HepG2 (cell line): ENCODE results near the gene FAM174C. TPM values are rescaled to one million over a fixed set of nuclear protein-coding genes. Genes with fewer than 3 reads are reported as not detected.

ENCODE experiments used
- ATAC-seq: fragments of 200-7000 bp; cut with Tn5 transposase; 3 replicates; pipeline ENCODE4 v1.9.1; 2020; ENCODE audit warnings: mild to moderate bottlenecking, moderate library complexity
- BruUV-seq: library from RNA; stranded (reverse); fragments of 400-500 nt; replicated peaks from 2 replicates; lab custom pipeline; 2021; lab: Mats Ljungman, UMichigan
- CTCF ChIA-PET: fragments of 300-600 bp; formaldehyde crosslinking; extraction: SDS; loops from one replicate; lab custom pipeline; 2021; ENCODE audit warnings: low total read pairs, inconsistent platforms, low intra/inter-chr PET ratio; lab: Yijun Ruan, JAX
- POLR2A ChIA-PET: fragments of 350-600 bp; sonication (Branson Sonifier 250); formaldehyde crosslinking; loops from one replicate; lab custom pipeline; 2020; ENCODE audit warnings: antibody characterized with exemption, inconsistent platforms; lab: Yijun Ruan, JAX
- DNase-seq: peaks from one replicate; pipeline ENCODE4 v3.0.0-alpha.2; 2015; ENCODE audit warnings: low spot score
- FAIRE-seq: peaks from 3 replicates; lab custom pipeline; 2011; peaks lifted over from hg19 to GRCh38; lab: Jason Lieb, UNC
- H2AFZ ChIP-seq: one replicate; pipeline ENCODE4 v1.6.1; 2011; ENCODE audit warnings: low read length, inconsistent platforms
- H3K27ac ChIP-seq: fragments of 300-600 bp; 3 replicates; pipeline ENCODE4 v1.8.0; 2011; ENCODE audit warnings: mixed run types, mild to moderate bottlenecking, mixed read lengths, low read length, inconsistent platforms; ENCODE audit not compliant: insufficient read depth; ENCODE audit errors: extremely low read length
- H3K27me3 ChIP-seq, 2 experiments: fragments of 200-600 bp in 1 of 2; 2 replicates in 1 of 2; 3 replicates in 1 of 2; pipeline versions ENCODE4 v1.6.0 to v1.8.0; 2011; ENCODE audit warnings: low read length in 2 of 2, mild to moderate bottlenecking in 2 of 2, moderate library complexity in 2 of 2, inconsistent platforms in 1 of 2; ENCODE audit not compliant: insufficient read depth in 2 of 2, control insufficient read depth in 1 of 2
- H3K36me3 ChIP-seq, 2 experiments: fragments of 200-600 bp in 1 of 2; replicated peaks in 1 of 2; 2 replicates in 1 of 2; 3 replicates in 1 of 2; pipeline versions ENCODE4 v1.5.1 to v1.8.0; 2011; ENCODE audit warnings: low read length in 2 of 2, inconsistent platforms in 1 of 2; ENCODE audit not compliant: insufficient read depth in 2 of 2, control insufficient read depth in 1 of 2
- H3K4me1 ChIP-seq: 2 replicates; pipeline ENCODE4 v1.5.1; 2012; ENCODE audit warnings: low read length, inconsistent platforms; ENCODE audit not compliant: insufficient read depth
- H3K4me2 ChIP-seq: 2 replicates; pipeline ENCODE4 v1.6.0; 2011; ENCODE audit warnings: low read depth, low read length, inconsistent platforms
- H3K4me3 ChIP-seq, 3 experiments: fragments of 200-600 bp in 1 of 3; sonication (generic), shearing (Covaris generic) in 1 of 3; replicated peaks in 1 of 3; 2 replicates each; pipeline ENCODE4 v1.5.1; 2011 to 2016; ENCODE audit warnings: low read length in 3 of 3, inconsistent platforms in 2 of 3, low read depth in 2 of 3, mild to moderate bottlenecking in 2 of 3, control low read depth in 1 of 3, mixed read lengths in 1 of 3; ENCODE audit not compliant: insufficient read depth in 1 of 3
- H3K79me2 ChIP-seq: one replicate; pipeline ENCODE4 v1.6.1; 2011; ENCODE audit warnings: low read length, inconsistent platforms; ENCODE audit not compliant: insufficient read depth
- H3K9ac ChIP-seq: 2 replicates; pipeline ENCODE4 v1.6.0; 2011; ENCODE audit warnings: mild to moderate bottlenecking, low read depth, low read length, inconsistent platforms; ENCODE audit not compliant: insufficient read depth
- H3K9me3 ChIP-seq: 2 replicates; pipeline ENCODE4 v1.5.1; 2012; ENCODE audit warnings: mild to moderate bottlenecking, low read length
- H4K20me1 ChIP-seq: 2 replicates; pipeline ENCODE4 v1.6.0; 2011; ENCODE audit warnings: inconsistent platforms, mild to moderate bottlenecking, low read length, moderate library complexity; ENCODE audit not compliant: insufficient read depth
- GABPB1 ChIP-seq: IDR thresholded peaks from 2 replicates; pipeline ENCODE4 v1.6.1; 2016; ENCODE audit warnings: mild to moderate bottlenecking, missing genetic modification reagents, moderate library complexity, missing compliant biosample characterization
- JDP2 ChIP-seq: sonication (generic); formaldehyde crosslinking; IDR thresholded peaks from 2 replicates; pipeline ENCODE4 v1.8.1; 2022; ENCODE audit warnings: missing genetic modification reagents, borderline replicate concordance
- KAT7 ChIP-seq: IDR thresholded peaks from 2 replicates; pipeline ENCODE4 v1.6.1; 2018; ENCODE audit warnings: borderline replicate concordance, missing compliant biosample characterization
- KDM3A ChIP-seq: IDR thresholded peaks from 2 replicates; pipeline ENCODE4 v1.6.1; 2018; ENCODE audit warnings: low read depth, missing compliant biosample characterization
- MBD4 ChIP-seq: IDR thresholded peaks from 2 replicates; pipeline ENCODE4 v1.6.1; 2012; ENCODE audit warnings: low read length, inconsistent platforms, borderline replicate concordance
- MED1 ChIP-seq: sonication (generic); formaldehyde crosslinking; IDR thresholded peaks from 2 replicates; pipeline ENCODE4 v1.4.0; 2020; ENCODE audit warnings: missing genetic modification reagents
- NPAS2 ChIP-seq: sonication (generic); formaldehyde crosslinking; IDR thresholded peaks from 2 replicates; pipeline ENCODE4 v1.8.0; 2022; ENCODE audit warnings: mild to moderate bottlenecking, missing genetic modification reagents, borderline replicate concordance
- SMARCC2 ChIP-seq: fragments of 450-650 bp; IDR thresholded peaks from 2 replicates; pipeline ENCODE4 v1.6.1; 2017; ENCODE audit warnings: antibody characterized with exemption, mild to moderate bottlenecking
- TGIF2 ChIP-seq: IDR thresholded peaks from 2 replicates; pipeline ENCODE4 v1.6.1; 2016; ENCODE audit warnings: control low read depth, missing compliant biosample characterization
- WIZ ChIP-seq: sonication (generic); formaldehyde crosslinking; IDR thresholded peaks from 2 replicates; pipeline ENCODE4 v1.5.1; 2020; ENCODE audit warnings: mild to moderate bottlenecking, missing genetic modification reagents
- ZFX ChIP-seq: sonication (generic); formaldehyde crosslinking; IDR thresholded peaks from 2 replicates; pipeline ENCODE4 v1.4.0; 2020; ENCODE audit warnings: mild to moderate bottlenecking, low read depth, missing genetic modification reagents, moderate library complexity
- ZFY ChIP-seq: sonication (generic); formaldehyde crosslinking; IDR thresholded peaks from 2 replicates; pipeline ENCODE4 v1.4.0; 2020; ENCODE audit warnings: missing genetic modification reagents
- ZNF30 ChIP-seq: sonication (generic); formaldehyde crosslinking; IDR thresholded peaks from 2 replicates; pipeline ENCODE4 v1.5.0; 2020; ENCODE audit warnings: mild to moderate bottlenecking, missing genetic modification reagents
- ZNF547 ChIP-seq: sonication (generic); formaldehyde crosslinking; IDR thresholded peaks from 2 replicates; pipeline ENCODE4 v1.5.1; 2020; ENCODE audit warnings: mild to moderate bottlenecking, missing genetic modification reagents
- whole genome bisulfite sequencing: methylation state at CpG from one replicate; pipeline ENCODE4 v1.1.6; 2017; ENCODE audit warnings: low lambda C conversion rate; 5-methylcytosine and 5-hydroxymethylcytosine counted together
- in situ Hi-C: cut with HindIII; loops from 2 replicates; pipeline ENCODE4 v1.10.0; 2017; ENCODE audit warnings: low pct_unique_long_range_greater_than_20kb; ENCODE audit not compliant: extremely low pct_ligation_motif_present
- intact Hi-C: fragments of 100-400 bp; cut with micrococcal nuclease; formaldehyde crosslinking; loops from one replicate; pipeline ENCODE4 v1.10.0; 2022; ENCODE audit not compliant: unreplicated experiment
- polyA plus RNA-seq, 8 experiments: library from polyadenylated mRNA; depleted of rRNA in 3 of 8; stranded (reverse) in 7 of 8; unstranded in 1 of 8; fragments of >200 nt; fragmentation: Illumina TruSeq in 4 of 8; extraction: Trizol in 4 of 8; gene quantifications; 2 replicates each; pipeline versions ENCODE4 v1.2.1 to v1.2.3, GENCODE V29; 2011 to 2016; ENCODE audit warnings: low read depth in 4 of 8, missing spikeins in 1 of 8, mixed read lengths in 1 of 8; ENCODE audit not compliant: insufficient read depth in 1 of 8
- total RNA-seq, 5 experiments: library from RNA; depleted of rRNA; stranded (reverse); fragments of >200 nt; fragmentation: Illumina TruSeq; extraction: Trizol; gene quantifications; 2 replicates each; pipeline ENCODE4 v1.2.3, GENCODE V29; 2016; ENCODE audit warnings: low read depth in 1 of 5
- TF ChIP-seq, protein P1 (sequence below): sonication (generic); formaldehyde crosslinking; IDR thresholded peaks from 2 replicates; pipeline ENCODE4 v1.4.0; 2020; ENCODE audit warnings: mild to moderate bottlenecking, missing genetic modification reagents, borderline replicate concordance
- TF ChIP-seq, protein P2 (sequence below): sonication (generic); formaldehyde crosslinking; IDR thresholded peaks from 2 replicates; pipeline ENCODE4 v1.5.0; 2020; ENCODE audit warnings: mild to moderate bottlenecking, missing genetic modification reagents

FAM174C gene
- total and polyA plus RNA-seq, 2 of the 13 experiments (the other 11 are each of a cell fraction or from before 2014, with no cell fraction given): 19.5 to 31.3 TPM

DNA sequence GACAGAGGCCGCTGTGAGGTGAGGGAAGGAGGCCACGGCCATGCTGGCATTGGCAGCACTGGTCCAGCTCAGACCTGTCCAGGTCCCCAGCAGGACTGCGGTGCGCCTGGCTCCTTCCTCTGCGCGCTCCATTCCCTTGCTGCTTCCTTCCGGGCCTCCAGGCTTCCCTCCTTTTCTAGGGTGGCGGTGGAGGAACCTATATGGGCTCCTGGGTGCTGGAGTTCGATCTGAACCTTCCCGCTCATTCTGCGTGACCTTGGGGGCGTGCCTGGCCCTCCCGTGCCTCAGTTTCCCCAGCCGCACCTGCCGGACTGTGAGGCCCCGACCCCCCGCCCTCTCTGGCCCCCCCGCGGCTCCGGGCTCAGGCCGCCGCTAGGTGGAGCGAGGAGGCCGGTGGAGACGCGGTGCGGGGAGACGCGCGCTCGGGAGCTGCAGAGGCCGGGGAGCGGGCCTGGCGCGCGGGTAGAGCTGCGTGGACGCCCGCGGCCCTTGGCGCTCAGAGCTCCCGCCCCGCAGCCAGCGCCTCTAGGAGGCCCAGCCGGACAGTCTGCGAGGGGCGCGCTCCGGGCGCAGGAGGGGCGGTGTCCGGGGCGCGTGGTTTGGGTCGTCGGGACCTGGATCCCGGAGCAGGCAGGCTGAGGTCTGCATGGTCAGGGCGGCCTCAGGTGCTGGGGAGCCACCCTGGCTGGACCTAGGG lies 40.3 kb downstream of the FAM174C start (continued):
- TF ChIP-seq KDM3A (CRISPR knock-in tag) (peak; percentile 67; the same call in 1 of the 2 replicates), ZNF547 (CRISPR knock-in tag) (0 out of 2 replicates have a peak, but pooled peaks have one; percentile 63), KAT7 (CRISPR knock-in tag) (peak; percentile 73; the same call in 1 of the 2 replicates), GABPB1 (CRISPR knock-in tag) (peak; percentile 65; the same call in 1 of the 2 replicates), ZFX (CRISPR knock-in tag) (peak; percentile 73), ZFY (CRISPR knock-in tag) (peak; percentile 39; the same call in 1 of the 2 replicates)

DNA sequence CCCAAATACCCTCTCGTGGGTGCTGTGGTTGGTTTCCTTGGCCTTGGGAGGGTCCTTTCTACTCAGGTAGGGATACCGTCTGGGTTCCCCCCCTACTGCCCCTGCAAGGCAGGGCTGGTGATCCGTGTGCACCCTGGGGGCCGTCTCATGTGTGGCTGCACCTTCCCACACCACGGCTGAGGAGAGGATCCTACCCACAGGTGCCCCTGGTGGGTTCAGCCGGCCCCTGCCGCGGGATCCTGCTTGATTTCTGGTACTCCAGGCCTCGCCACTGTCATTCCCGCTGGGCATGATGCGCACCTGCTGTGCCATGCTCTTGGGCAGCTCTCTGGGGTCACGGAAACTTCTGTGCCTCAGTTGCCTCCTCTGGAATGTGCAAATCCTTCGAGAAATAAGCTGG lies 41.1 kb downstream of the FAM174C start:
- ATAC-seq: no peak
- ChIA-PET CTCF (interaction anchor here (1.5 kb wide), 1 partner anchor 37 kb away, joined by 6 read pairs; no protein-coding TSS in a partner anchor), POLR2A (no interaction called here)
- Histone ChIP-seq H3K4me3 (no peak overlapping the region; a peak in 1 of 6 replicates), H3K9ac (no peak overlapping the region), H3K27ac (no peak overlapping the region), H2AFZ (no peak overlapping the region), H3K9me3 (no peaks in the 10 kb centered on the region), H3K36me3 (no peaks in the 10 kb centered on the region), H4K20me1 (no peaks in the 10 kb centered on the region), H3K79me2 (no peaks in the 10 kb centered on the region), H3K4me2 (no peak overlapping the region), H3K4me1 (peaks cover 65% of the 10 kb centered on the region), H3K27me3 (peaks cover 8 to 55% of the 10 kb centered on the region in 2 experiments)
- BruUV-seq: no TSS peak
- intact Hi-C loops (loop anchor here (5.0 kb wide), 2 partner anchors 36 to 56 kb away; a partner anchor contains a TSS), in situ Hi-C loops (loop anchor here (5.0 kb wide), 1 partner anchor 34 kb away; no protein-coding TSS in a partner anchor)
- DNase-seq: no peak
- FAIRE-seq: no peak
- WGBS: 72% methylated on average over 4 of the region's 13 CpGs
- TF ChIP-seq JDP2 (CRISPR knock-in tag): no peak
- no peak for TF ChIP-seq ZFY (CRISPR knock-in tag)
- no peak for TF ChIP-seq MBD4
- TF ChIP-seq, protein P1, sequence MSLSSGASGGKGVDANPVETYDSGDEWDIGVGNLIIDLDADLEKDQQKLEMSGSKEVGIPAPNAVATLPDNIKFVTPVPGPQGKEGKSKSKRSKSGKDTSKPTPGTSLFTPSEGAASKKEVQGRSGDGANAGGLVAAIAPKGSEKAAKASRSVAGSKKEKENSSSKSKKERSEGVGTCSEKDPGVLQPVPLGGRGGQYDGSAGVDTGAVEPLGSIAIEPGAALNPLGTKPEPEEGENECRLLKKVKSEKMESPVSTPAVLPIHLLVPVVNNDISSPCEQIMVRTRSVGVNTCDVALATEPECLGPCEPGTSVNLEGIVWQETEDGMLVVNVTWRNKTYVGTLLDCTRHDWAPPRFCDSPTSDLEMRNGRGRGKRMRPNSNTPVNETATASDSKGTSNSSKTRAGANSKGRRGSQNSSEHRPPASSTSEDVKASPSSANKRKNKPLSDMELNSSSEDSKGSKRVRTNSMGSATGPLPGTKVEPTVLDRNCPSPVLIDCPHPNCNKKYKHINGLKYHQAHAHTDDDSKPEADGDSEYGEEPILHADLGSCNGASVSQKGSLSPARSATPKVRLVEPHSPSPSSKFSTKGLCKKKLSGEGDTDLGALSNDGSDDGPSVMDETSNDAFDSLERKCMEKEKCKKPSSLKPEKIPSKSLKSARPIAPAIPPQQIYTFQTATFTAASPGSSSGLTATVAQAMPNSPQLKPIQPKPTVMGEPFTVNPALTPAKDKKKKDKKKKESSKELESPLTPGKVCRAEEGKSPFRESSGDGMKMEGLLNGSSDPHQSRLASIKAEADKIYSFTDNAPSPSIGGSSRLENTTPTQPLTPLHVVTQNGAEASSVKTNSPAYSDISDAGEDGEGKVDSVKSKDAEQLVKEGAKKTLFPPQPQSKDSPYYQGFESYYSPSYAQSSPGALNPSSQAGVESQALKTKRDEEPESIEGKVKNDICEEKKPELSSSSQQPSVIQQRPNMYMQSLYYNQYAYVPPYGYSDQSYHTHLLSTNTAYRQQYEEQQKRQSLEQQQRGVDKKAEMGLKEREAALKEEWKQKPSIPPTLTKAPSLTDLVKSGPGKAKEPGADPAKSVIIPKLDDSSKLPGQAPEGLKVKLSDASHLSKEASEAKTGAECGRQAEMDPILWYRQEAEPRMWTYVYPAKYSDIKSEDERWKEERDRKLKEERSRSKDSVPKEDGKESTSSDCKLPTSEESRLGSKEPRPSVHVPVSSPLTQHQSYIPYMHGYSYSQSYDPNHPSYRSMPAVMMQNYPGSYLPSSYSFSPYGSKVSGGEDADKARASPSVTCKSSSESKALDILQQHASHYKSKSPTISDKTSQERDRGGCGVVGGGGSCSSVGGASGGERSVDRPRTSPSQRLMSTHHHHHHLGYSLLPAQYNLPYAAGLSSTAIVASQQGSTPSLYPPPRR (CRISPR knock-in tag): no peak
- TF ChIP-seq ZNF30 (CRISPR knock-in tag): no peak
- no peak for TF ChIP-seq WIZ (CRISPR knock-in tag)
- TF ChIP-seq MED1 (CRISPR knock-in tag): no peak
- no peak for TF ChIP-seq TGIF2 (CRISPR knock-in tag)
- no peak for TF ChIP-seq SMARCC2
- TF ChIP-seq, protein P2, sequence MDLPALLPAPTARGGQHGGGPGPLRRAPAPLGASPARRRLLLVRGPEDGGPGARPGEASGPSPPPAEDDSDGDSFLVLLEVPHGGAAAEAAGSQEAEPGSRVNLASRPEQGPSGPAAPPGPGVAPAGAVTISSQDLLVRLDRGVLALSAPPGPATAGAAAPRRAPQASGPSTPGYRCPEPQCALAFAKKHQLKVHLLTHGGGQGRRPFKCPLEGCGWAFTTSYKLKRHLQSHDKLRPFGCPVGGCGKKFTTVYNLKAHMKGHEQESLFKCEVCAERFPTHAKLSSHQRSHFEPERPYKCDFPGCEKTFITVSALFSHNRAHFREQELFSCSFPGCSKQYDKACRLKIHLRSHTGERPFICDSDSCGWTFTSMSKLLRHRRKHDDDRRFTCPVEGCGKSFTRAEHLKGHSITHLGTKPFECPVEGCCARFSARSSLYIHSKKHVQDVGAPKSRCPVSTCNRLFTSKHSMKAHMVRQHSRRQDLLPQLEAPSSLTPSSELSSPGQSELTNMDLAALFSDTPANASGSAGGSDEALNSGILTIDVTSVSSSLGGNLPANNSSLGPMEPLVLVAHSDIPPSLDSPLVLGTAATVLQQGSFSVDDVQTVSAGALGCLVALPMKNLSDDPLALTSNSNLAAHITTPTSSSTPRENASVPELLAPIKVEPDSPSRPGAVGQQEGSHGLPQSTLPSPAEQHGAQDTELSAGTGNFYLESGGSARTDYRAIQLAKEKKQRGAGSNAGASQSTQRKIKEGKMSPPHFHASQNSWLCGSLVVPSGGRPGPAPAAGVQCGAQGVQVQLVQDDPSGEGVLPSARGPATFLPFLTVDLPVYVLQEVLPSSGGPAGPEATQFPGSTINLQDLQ (CRISPR knock-in tag): no peak
- TF ChIP-seq NPAS2: no peak
